Measurements from ENCODE around the gene NEGR1. TPM values are rescaled to one million over a fixed set of nuclear protein-coding genes. Genes with fewer than 3 reads are reported as not detected.

The NEGR1 gene
- total RNA-seq, 2 experiments from 2014 or later = not detected

GRCh38 chr1:72177711-72178110, 104.6 kb downstream of the NEGR1 start:
- Mint-ChIP-seq H3K4me1 (ENCODE audit: low read depth) (no peaks in the 10 kb centered on the region), H3K36me3 (ENCODE audit: low read depth) (no peaks in the 10 kb centered on the region), H3K9me3 (no peaks in the 10 kb centered on the region), H3K4me3 (no peak overlapping the region), H3K27ac (no peak overlapping the region), H3K27me3 (peaks cover 2% of the 10 kb centered on the region)
- ATAC-seq (no peak), DNase-seq (no peak)
- intact Hi-C loops (cut with micrococcal nuclease) = no loop called here
- POLR2A ChIA-PET = no interaction called here
- CTCF ChIA-PET = no interaction called here
- TF ChIP-seq CTCF (IDR thresholded peaks at IDR 0.05) = no peak

GRCh38 chr1:72170246-72170645, 112.1 kb downstream of the NEGR1 start:
- TF ChIP-seq CTCF (IDR thresholded peaks at IDR 0.05) = no peak
- Mint-ChIP-seq H3K27ac (no peak overlapping the region), H3K4me3 (no peak overlapping the region), H3K36me3 (ENCODE audit: low read depth) (no peaks in the 10 kb centered on the region), H3K4me1 (ENCODE audit: low read depth) (no peaks in the 10 kb centered on the region), H3K9me3 (no peaks in the 10 kb centered on the region), H3K27me3 (no peaks in the 10 kb centered on the region)
- ATAC-seq (no peak), DNase-seq (no peak)
- ChIA-PET CTCF (interaction anchor here (0.7 kb wide), 1 partner anchor 255 kb away, joined by 3 read pairs; no protein-coding TSS in a partner anchor), POLR2A (no interaction called here)
- intact Hi-C loops (cut with micrococcal nuclease) = no loop called here

GRCh38 chr1:72166426-72166825, 115.9 kb downstream of the NEGR1 start:
- Mint-ChIP-seq H3K36me3 (ENCODE audit: low read depth) (no peaks in the 10 kb centered on the region), H3K4me3 (no peak overlapping the region), H3K9me3 (no peaks in the 10 kb centered on the region), H3K27me3 (no peaks in the 10 kb centered on the region), H3K27ac (no peak overlapping the region), H3K4me1 (ENCODE audit: low read depth) (no peaks in the 10 kb centered on the region)
- ChIA-PET CTCF (no interaction called here), POLR2A (no interaction called here)
- no peak for TF ChIP-seq CTCF (IDR thresholded peaks at IDR 0.05)
- DNase-seq (no peak), ATAC-seq (no peak)
- intact Hi-C loops (cut with micrococcal nuclease) = no loop called here

- TF ChIP-seq CTCF (IDR thresholded peaks at IDR 0.05) = no peak
- CTCF ChIA-PET = no interaction called here
- POLR2A ChIA-PET = no interaction called here
- Mint-ChIP-seq H3K36me3 (ENCODE audit: low read depth) (no peaks in the 10 kb centered on the region), H3K9me3 (no peaks in the 10 kb centered on the region), H3K4me3 (no peak overlapping the region), H3K27me3 (no peaks in the 10 kb centered on the region), H3K4me1 (ENCODE audit: low read depth) (no peaks in the 10 kb centered on the region), H3K27ac (no peak overlapping the region)
- intact Hi-C loops (cut with micrococcal nuclease) = no loop called here
- ATAC-seq (no peak), DNase-seq (no peak)
Observed at GRCh38 chr1:72150508-72150907, 131.8 kb downstream of the NEGR1 start.

GRCh38 chr1:72141875-72142274, 140.5 kb downstream of the NEGR1 start:
- Mint-ChIP-seq H3K4me3 (no peak overlapping the region), H3K27ac (no peak overlapping the region), H3K4me1 (ENCODE audit: low read depth) (no peaks in the 10 kb centered on the region), H3K27me3 (no peaks in the 10 kb centered on the region), H3K9me3 (peaks cover 3% of the 10 kb centered on the region), H3K36me3 (ENCODE audit: low read depth) (no peaks in the 10 kb centered on the region)
- no peak for TF ChIP-seq CTCF (IDR thresholded peaks at IDR 0.05)
- ATAC-seq (no peak), DNase-seq (no peak)
- CTCF ChIA-PET = no interaction called here
- intact Hi-C loops (cut with micrococcal nuclease) = no loop called here
- POLR2A ChIA-PET = no interaction called here
